ENCODE measurements around the gene ATOX1.

Gene ATOX1

GRCh38 chr5:151766975-151767374, 8.5 kb upstream of the ATOX1 start:
- DNase-seq = no peak

- DNase-seq = peak; percentile 19
Measured at GRCh38 chr5:151764801-151765200, 6.4 kb upstream of the ATOX1 start.

GRCh38 chr5:151758141-151758429, 346 bp downstream of the ATOX1 start:
- peak; percentile 42 for DNase-seq

- peak; percentile 24 for DNase-seq
Measured at GRCh38 chr5:151757233-151758140, 944 bp downstream of the ATOX1 start.

- DNase-seq = no peak
Measured at GRCh38 chr5:151755383-151755782, 3.0 kb downstream of the ATOX1 start.

GRCh38 chr5:151751593-151751992, 6.8 kb downstream of the ATOX1 start:
- DNase-seq = no peak

GRCh38 chr5:151751091-151751490, 7.3 kb downstream of the ATOX1 start:
- DNase-seq = no peak

- no peak for DNase-seq
Measured at GRCh38 chr5:151750121-151750520, 8.3 kb downstream of the ATOX1 start.

- DNase-seq = no peak
Measured at GRCh38 chr5:151745071-151745705, 13.2 kb downstream of the ATOX1 start.

- DNase-seq = no peak
Measured at GRCh38 chr5:151743530-151743929, 14.9 kb downstream of the ATOX1 start.

- DNase-seq = peak; percentile 13
Measured at GRCh38 chr5:151742870-151743294, 15.5 kb downstream of the ATOX1 start.

- DNase-seq = no peak
Measured at GRCh38 chr5:151741678-151742423, 16.6 kb downstream of the ATOX1 start.

- DNase-seq = no peak
Measured at GRCh38 chr5:151740958-151741373, 17.5 kb downstream of the ATOX1 start.

- DNase-seq = peak; percentile 38
Measured at GRCh38 chr5:151740336-151740942, 18.0 kb downstream of the ATOX1 start.

- no peak for DNase-seq
Measured at GRCh38 chr5:151739939-151740335, 18.5 kb downstream of the ATOX1 start.

GRCh38 chr5:151739395-151739794, 19.0 kb downstream of the ATOX1 start:
- no peak for DNase-seq

GRCh38 chr5:151738125-151738848, 20.1 kb downstream of the ATOX1 start:
- no peak for DNase-seq

- DNase-seq = no peak
Measured at GRCh38 chr5:151737431-151737830, 21.0 kb downstream of the ATOX1 start.

GRCh38 chr5:151735646-151736045, 22.8 kb downstream of the ATOX1 start:
- no peak for DNase-seq

GRCh38 chr5:151734064-151734408, 24.4 kb downstream of the ATOX1 start:
- DNase-seq = no peak

GRCh38 chr5:151733358-151734063, 24.9 kb downstream of the ATOX1 start:
- no peak for DNase-seq

GRCh38 chr5:151730381-151730780, 28.1 kb downstream of the ATOX1 start:
- DNase-seq = no peak

All from NCI-H146 (cell line).